NOMO-1 (cell line): Measurements from ENCODE around the gene ITGBL1.

Experiments
- DNase-seq, 2 experiments: peaks; one replicate each; lab custom pipeline; 2025; ENCODE audit not compliant: unreplicated experiment in 2 of 2; lab: John Stamatoyannopoulos, UW

The ITGBL1 gene

DNA sequence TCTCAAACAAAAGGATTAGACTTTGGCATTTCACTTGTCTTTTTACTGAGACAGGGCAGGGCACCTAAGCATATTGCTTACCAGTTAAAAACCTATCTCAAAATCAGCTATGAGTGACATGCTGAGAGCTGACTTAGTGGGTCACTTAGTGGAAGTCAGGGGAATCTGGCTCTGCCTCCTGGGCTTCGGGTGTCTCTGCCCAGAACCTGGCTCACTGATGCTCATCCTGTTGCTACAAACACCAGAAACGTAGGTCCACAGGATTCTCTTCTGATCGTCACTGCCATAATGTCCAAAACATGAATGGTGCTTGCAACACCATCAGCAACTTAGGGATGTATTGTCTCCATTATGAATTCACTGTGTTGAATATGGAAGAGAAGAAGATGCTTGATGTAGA lies 276.1 kb downstream of the ITGBL1 start:
- DNase-seq = no peak

DNA sequence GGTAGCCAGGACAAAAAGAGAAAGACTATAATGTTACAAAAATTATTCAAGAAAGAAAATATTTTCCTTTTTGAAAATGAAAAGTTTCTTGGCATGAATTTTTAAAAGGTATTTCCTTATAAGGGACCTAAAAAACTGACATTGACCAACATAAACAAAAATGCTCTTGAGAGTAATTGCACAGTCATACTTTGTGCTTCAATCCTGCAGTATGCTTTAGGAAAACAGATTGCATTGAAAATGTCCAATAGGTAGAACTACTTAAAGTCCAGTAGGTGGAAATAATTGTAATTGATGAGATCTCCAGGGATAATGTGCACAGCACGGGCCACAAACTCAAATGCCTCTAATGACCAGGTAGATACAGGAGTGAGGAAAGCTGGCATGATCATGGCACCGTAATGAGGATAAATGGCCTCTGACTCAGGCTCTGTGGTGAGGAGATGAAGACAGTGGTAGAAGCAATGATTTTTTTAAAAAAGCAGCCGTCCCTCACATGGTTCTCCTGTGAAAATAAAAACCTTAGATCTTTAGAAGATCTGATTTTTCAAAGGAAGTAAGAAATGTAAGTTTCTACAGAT lies 278.0 kb downstream of the ITGBL1 start:
- no peak for DNase-seq

DNA sequence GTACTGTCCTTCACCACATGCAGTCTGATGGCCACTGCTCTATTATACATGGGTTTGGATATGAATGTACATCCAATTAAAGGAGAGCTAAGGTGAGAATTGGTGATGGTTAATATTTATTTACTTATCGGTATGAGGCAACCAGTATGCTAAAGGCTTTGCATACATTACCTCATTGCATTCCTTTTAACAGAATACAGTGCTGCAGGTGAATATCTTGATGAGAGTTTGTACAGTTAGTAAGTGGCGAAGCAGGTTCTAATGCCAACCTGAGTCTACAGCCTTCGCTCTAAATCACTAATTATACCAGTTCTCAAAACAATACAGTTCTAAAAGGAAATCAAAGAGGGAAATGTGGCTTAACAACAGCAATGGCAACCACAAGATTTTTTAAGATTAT lies 284.1 kb downstream of the ITGBL1 start:
- no peak for DNase-seq

DNA sequence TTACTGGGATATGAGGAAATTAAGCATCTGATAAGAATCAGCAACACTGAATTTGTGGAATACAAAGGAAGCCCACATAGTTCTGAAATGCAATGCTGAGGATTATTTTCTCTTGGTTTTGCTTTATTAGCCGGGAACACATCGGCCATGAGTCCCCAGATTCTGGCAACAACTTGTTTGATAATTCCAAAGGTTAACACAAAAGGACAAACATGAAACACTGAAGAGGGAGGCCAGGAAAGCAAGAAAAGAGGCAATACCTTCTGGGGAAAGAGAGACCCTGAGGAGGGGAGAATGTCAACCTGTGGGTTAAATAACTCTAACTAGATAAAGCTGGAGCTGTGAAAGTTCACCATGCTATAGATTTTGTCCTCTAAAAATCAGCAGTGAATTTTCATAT lies 285.9 kb downstream of the ITGBL1 start:
- DNase-seq = no peak

DNA sequence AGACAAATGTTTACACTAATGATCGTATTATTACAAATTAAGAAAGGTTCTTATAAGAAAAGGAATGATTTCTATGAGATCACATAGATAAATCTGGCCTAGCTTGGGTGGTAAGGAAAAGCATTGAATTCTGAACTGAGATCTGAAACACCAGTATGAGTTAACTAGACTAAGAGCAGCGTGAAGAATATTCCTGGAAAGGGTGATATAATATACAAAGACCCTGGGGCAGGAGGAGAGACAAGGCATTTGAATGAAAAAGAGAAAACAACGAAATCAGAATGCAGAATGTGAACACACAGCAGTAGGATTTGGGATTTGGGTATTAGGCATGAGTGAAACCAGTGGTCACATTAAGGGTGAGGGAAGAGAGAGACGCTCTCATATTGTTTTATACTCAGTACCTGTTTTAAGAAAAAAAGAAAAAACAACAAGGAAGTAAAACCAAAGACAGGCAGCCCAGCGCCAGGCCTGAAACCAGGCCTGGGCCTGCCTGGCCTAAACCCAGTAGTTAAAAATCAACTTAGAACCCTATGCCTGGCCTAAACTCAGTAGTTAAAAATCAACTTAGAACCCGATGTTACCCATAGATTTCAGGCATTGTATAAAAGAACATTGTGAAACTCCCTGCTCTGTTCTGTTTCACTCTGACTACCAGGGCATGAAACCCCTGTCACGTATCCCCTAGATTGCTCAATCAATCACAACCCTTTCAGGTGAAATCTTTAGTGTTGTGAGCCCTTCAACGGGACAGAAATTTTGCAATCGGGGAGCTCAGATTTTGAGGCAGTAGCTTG lies 287.1 kb downstream of the ITGBL1 start:
- DNase-seq = no peak

DNA sequence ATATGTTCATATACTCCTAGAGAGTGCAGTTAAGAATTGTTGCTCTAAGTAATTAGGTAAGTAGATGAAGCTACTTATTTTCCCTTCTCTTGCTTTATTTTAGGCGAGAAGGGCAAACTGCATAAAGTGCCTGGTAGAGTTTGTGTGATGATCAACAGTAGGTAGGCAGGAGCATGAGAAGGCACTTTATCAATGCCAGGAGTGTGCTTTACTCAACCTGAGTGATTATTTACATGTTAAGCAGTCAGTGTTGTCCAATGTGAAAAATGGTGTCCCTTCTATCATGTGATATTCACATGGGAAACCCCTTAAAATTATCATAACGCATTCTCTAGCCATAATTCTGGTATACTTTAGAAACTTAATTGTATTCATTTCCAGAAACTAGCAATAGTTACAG lies 294.0 kb downstream of the ITGBL1 start:
- no peak for DNase-seq

DNA sequence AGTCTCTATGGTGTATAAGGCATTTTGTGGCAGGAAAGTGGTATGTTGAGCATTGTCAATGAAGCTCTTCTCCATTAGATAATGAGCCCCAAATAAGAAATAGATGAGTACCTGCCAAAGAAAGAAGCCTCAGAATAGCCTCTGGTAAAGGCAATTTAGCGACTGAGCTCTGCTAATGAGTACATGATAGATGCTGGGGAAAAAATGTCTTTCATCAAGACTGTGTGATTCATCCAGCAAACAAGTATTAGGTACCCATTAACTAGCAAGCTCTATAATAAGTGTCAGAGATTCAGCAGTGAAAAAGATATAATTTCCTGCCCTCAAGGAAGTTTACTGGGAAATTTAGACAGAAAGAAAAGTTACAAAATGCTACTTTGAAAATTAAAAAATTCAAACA lies 294.6 kb downstream of the ITGBL1 start:
- no peak for DNase-seq

DNA sequence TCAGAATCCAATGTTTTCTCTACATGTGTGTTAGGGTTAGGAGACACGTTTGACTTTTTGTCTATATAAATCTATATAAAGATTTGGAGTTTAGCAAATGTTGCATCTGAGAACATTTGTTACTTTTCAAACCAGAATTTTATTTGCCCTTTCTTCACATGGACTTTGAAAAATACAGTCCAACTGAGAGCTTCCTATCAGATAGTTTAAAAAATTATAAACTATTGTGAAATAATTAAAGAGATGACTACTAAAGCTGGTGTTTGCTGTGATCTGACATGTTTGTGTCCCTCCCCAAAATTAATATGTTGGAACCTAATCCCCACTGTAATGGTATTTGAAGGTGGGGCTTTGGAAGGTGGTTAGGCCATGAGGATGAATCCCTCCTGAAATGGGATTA lies 297.1 kb downstream of the ITGBL1 start:
- DNase-seq = no peak

DNA sequence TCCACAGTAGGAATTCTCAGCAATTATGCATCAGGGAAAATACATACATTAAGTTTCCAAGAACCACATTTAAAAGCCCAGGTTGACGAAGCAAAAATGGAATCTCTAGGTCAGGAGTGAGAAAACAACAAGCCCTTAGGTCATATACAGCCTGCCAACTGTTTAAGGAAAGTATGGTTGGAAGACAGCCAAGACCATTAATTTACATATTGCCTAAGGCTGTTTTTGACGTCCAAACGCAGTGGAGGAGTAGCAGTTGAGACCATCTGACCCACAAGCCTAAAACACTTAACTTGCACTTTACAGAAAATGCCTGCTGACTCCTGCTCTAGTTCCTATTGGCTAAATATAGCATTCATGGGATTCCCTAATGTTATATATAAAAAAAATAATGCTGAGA lies 299.0 kb downstream of the ITGBL1 start:
- DNase-seq = no peak

DNA sequence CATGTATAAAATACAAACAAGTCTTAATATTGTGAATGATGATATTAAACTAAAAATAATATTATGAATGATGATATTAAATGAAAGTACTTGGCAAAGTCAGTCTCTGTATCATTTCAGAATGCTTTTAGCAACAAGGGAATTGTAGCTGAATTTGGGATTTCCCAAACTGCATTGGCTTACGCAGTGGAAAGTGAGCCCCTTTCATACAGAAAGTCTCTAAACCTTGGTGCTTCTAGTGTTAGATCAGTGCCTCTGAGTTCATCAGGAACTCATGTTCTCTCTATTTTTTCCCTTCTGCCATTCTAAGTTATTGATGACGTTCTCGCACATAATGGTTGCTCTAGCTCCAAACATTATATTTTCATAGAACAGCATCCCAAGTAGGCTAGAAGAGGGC lies 300.0 kb downstream of the ITGBL1 start:
- DNase-seq = no peak

DNA sequence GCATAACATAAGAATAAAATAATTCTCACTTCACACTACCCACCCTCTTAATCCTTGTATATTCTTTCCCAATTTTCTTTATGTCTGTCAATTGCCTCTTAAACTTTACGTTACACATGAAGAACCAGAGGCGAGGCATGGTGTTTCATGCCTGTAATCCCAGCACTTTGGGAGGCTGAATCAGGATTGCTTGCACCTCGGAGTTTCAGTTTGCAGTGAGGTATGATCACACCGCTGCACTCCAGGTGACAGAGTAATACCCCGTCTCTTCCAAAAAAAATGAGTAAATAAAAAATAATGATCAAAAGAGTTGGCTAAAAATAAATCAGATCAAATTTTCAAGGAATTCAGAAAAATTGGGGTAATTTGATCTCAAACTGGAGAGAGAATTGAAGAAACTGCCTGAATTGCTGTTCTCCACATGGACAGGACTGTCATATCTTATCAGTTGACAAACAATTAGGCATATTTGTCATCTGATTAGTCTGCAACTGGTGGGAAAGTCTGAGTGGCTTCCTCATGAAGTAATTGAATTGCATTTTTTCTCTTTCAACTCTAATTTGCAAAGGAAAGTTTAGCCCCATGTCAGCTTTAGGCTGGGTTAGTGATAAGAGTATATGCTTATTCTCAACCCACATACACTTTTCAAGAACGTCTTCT lies 302.9 kb downstream of the ITGBL1 start:
- DNase-seq = no peak

DNA sequence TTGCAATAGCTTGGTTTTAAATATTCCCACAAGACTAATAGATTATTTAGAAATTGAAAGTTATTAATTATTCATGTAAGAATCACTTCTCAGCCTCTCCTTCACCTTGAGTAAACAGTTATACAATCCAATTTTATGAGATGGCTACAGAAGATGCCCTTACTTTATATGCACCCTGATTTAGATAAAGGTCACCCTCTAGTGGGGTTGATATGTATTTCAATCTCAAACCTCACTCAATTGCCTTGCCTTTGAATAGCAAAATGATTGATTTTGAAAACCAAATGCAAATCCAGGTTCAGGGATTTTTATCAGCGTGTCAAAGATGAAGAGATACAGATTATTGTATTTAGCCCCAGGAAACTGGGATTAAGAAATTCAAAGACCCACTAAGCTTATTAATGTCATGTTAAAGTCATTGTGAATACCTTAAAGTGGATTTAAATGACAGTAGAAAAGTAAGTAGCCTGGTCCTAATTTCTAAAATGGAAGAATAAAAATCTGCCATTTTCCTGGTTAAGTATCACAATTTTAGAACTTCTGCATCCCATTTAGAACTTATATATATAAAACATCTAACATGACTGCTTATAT lies 305.1 kb downstream of the ITGBL1 start:
- peak in 1 of 2 experiments; percentile 5 for DNase-seq

DNA sequence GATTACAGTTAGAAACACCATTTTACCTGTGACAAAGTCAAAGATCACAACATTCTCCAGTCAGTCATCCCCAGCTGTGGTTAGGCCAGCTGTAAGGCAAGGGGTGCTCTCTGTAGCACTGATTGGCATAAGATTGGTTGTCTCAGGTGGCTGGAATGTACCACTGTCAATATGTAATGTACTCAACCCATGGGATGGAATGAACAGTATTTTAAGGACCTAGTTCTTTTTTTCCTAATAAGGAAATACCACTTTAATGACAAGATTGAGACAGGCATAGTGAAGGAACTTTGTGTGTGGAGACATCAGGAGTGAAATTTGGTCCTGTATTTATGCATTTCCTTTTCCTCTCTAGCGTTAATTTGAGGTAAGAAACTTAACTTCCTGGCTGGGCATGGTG lies 310.7 kb downstream of the ITGBL1 start:
- DNase-seq = no peak
